BE2C (cell line): Measurements from ENCODE around the gene COL19A1.

ENCODE experiments used
- DNase-seq: peaks from one replicate; pipeline ENCODE4 v3.0.0-alpha.2; 2020
- H3K27me3 ChIP-seq: fragments of 250-450 bp; sonication (Bioruptor Pico); 2 replicates; pipeline ENCODE4 v1.5.1; 2020; ENCODE audit warnings: mild to moderate bottlenecking
- H3K36me3 ChIP-seq: fragments of 250-450 bp; sonication (Bioruptor Pico); 2 replicates; pipeline ENCODE4 v1.5.1; 2020; ENCODE audit warnings: mild to moderate bottlenecking
- H3K4me1 ChIP-seq: fragments of 250-450 bp; sonication (Bioruptor Pico); 2 replicates; pipeline ENCODE4 v1.5.1; 2020
- H3K4me3 ChIP-seq: 2 replicates; pipeline ENCODE4 v1.5.1; 2011; ENCODE audit warnings: low read depth, low read length
- H3K9me3 ChIP-seq: fragments of 250-450 bp; sonication (Bioruptor Pico); 2 replicates; pipeline ENCODE4 v1.5.1; 2020
- CTCF ChIP-seq: IDR thresholded peaks from 2 replicates; pipeline ENCODE4 v1.5.1; 2012; ENCODE audit warnings: mild to moderate bottlenecking, low read depth, low read length

The COL19A1 gene

GRCh38 chr6:69976591-69977090 is 110.3 kb downstream of the COL19A1 start:
- Histone ChIP-seq H3K9me3 (no peaks in the 10 kb centered on the region), H3K4me3 (no peak overlapping the region), H3K27me3 (no peaks in the 10 kb centered on the region), H3K4me1 (peaks cover 5% of the 10 kb centered on the region), H3K36me3 (no peaks in the 10 kb centered on the region)
- TF ChIP-seq CTCF, result no peak
- no peak for DNase-seq

- no peak for DNase-seq
- Histone ChIP-seq H3K27me3 (no peaks in the 10 kb centered on the region), H3K4me3 (no peak overlapping the region), H3K9me3 (no peaks in the 10 kb centered on the region), H3K36me3 (no peaks in the 10 kb centered on the region), H3K4me1 (no peaks in the 10 kb centered on the region; the same call in 1 of the 2 replicates)
- no peak for TF ChIP-seq CTCF
These were observed 114.3 kb downstream of the COL19A1 start for GRCh38 chr6:69980624-69981023.

GRCh38 chr6:69984506-69984905 is 118.2 kb downstream of the COL19A1 start:
- Histone ChIP-seq H3K36me3 (no peaks in the 10 kb centered on the region), H3K27me3 (no peaks in the 10 kb centered on the region), H3K4me3 (no peak overlapping the region), H3K9me3 (no peaks in the 10 kb centered on the region), H3K4me1 (no peaks in the 10 kb centered on the region; the same call in 1 of the 2 replicates)
- no peak for TF ChIP-seq CTCF
- no peak for DNase-seq

GRCh38 chr6:69985180-69985579 is 118.8 kb downstream of the COL19A1 start:
- Histone ChIP-seq H3K4me3 (no peak overlapping the region), H3K27me3 (no peaks in the 10 kb centered on the region), H3K4me1 (no peaks in the 10 kb centered on the region; the same call in 1 of the 2 replicates), H3K36me3 (no peaks in the 10 kb centered on the region), H3K9me3 (no peaks in the 10 kb centered on the region)
- no peak for TF ChIP-seq CTCF
- DNase-seq, result no peak

GRCh38 chr6:69987550-69987949 is 121.2 kb downstream of the COL19A1 start:
- Histone ChIP-seq H3K4me3 (no peak overlapping the region), H3K9me3 (no peaks in the 10 kb centered on the region), H3K4me1 (no peaks in the 10 kb centered on the region; the same call in 1 of the 2 replicates), H3K27me3 (no peaks in the 10 kb centered on the region), H3K36me3 (no peaks in the 10 kb centered on the region)
- TF ChIP-seq CTCF, result no peak
- no peak for DNase-seq

GRCh38 chr6:69988458-69989126 is 122.2 kb downstream of the COL19A1 start:
- DNase-seq, result no peak
- Histone ChIP-seq H3K9me3 (no peaks in the 10 kb centered on the region), H3K4me1 (no peaks in the 10 kb centered on the region; the same call in 1 of the 2 replicates), H3K27me3 (no peaks in the 10 kb centered on the region), H3K4me3 (no peak overlapping the region), H3K36me3 (no peaks in the 10 kb centered on the region)
- TF ChIP-seq CTCF, result no peak
